Suprapubic skin (tissue), 4 donors: ENCODE measurements around the gene LNX2. TPM values are rescaled to one million over a fixed set of nuclear protein-coding genes. Genes with fewer than 3 reads are reported as not detected.

Experiments
- DNase-seq, 2 donors: peaks; one replicate each; pipeline ENCODE4 v3.0.0-alpha.2; 2019; ENCODE audit warnings: low spot score in 2 of 2
- H3K27ac ChIP-seq: fragments of 200-600 bp; sonication (generic); one replicate; pipeline ENCODE4 v1.5.1; 2019
- H3K27me3 ChIP-seq: fragments of 200-600 bp; sonication (generic); one replicate; pipeline ENCODE4 v1.5.1; 2019
- H3K36me3 ChIP-seq: fragments of 200-600 bp; sonication (generic); one replicate; pipeline ENCODE4 v1.5.1; 2019
- H3K4me1 ChIP-seq: fragments of 200-600 bp; sonication (generic); one replicate; pipeline ENCODE4 v1.5.1; 2019
- H3K4me3 ChIP-seq: fragments of 200-600 bp; sonication (generic); one replicate; pipeline ENCODE4 v1.5.1; 2019; ENCODE audit warnings: mild to moderate bottlenecking
- H3K9me3 ChIP-seq: fragments of 200-600 bp; sonication (generic); one replicate; pipeline ENCODE4 v1.5.1; 2019
- CTCF ChIP-seq, 2 donors: fragments of 200-600 bp in 1 of 2; fragments of 450-650 bp in 1 of 2; sonication (generic) in 1 of 2; IDR thresholded peaks; one replicate each; pipeline ENCODE4 v1.5.1; 2016 to 2019; ENCODE audit warnings: antibody characterized with exemption in 2 of 2, mild to moderate bottlenecking in 1 of 2, moderate library complexity in 1 of 2
- EP300 ChIP-seq: sonication (generic); formaldehyde crosslinking; IDR thresholded peaks from one replicate; pipeline ENCODE4 v1.6.1; 2017; ENCODE audit warnings: antibody characterized with exemption
- POLR2A ChIP-seq, 2 donors: fragments of 450-650 bp; IDR thresholded peaks; one replicate each; pipeline ENCODE4 v1.6.1; 2017; ENCODE audit warnings: antibody characterized with exemption in 2 of 2, mild to moderate bottlenecking in 2 of 2, moderate library complexity in 2 of 2
- POLR2AphosphoS5 ChIP-seq, 3 donors: sonication (generic); formaldehyde crosslinking; IDR thresholded peaks; one replicate each; pipeline ENCODE4 v1.6.1; 2017; ENCODE audit warnings: antibody characterized with exemption in 3 of 3
- WGBS: methylation state at CpG from one replicate; pipeline ENCODE4 v1.1.5; 2018; 5-methylcytosine and 5-hydroxymethylcytosine counted together
- total RNA-seq, 4 donors: library from RNA; depleted of rRNA; stranded (reverse); fragments of >200 nt; gene quantifications; one replicate each; pipeline ENCODE4 v1.1.0, GENCODE V29; 2016

Gene LNX2
- total RNA-seq, 4 donors from 2014 or later: 11.2 to 15.9 (median 13.6) TPM

GRCh38 chr13:27599845-27600553 is 20.3 kb downstream of the LNX2 start:
- WGBS: 62% methylated on average over 5 of the region's 5 CpGs

GRCh38 chr13:27599096-27599495 is 21.2 kb downstream of the LNX2 start:
- TF ChIP-seq EP300: no peak
- no peak for TF ChIP-seq POLR2AphosphoS5 (IDR thresholded peaks at IDR 0.05)
- no peak for TF ChIP-seq CTCF (IDR thresholded peaks at IDR 0.05)
- no peak for TF ChIP-seq POLR2A (IDR thresholded peaks at IDR 0.05)
- Histone ChIP-seq H3K4me1 (peaks cover 7% of the 10 kb centered on the region), H3K4me3 (no peak overlapping the region)

More at GRCh38 chr13:27599845-27600553, 20.3 kb downstream of the LNX2 start:
- no peak for TF ChIP-seq POLR2AphosphoS5 (IDR thresholded peaks at IDR 0.05)
- no peak for TF ChIP-seq POLR2A (IDR thresholded peaks at IDR 0.05)
- TF ChIP-seq EP300: no peak
- TF ChIP-seq CTCF (IDR thresholded peaks at IDR 0.05): no peak
- Histone ChIP-seq H3K36me3 (no peaks in the 10 kb centered on the region), H3K27ac (no peak overlapping the region), H3K9me3 (no peaks in the 10 kb centered on the region), H3K4me1 (peaks cover 7% of the 10 kb centered on the region), H3K27me3 (no peaks in the 10 kb centered on the region), H3K4me3 (no peak overlapping the region)
- no peak for DNase-seq

GRCh38 chr13:27595055-27595811 is 25.1 kb downstream of the LNX2 start:
- DNase-seq: no peak
- 88% methylated on average over 2 of the region's 2 CpGs for WGBS
- no peaks in the 10 kb centered on the region for H3K27me3 ChIP-seq
- no peak overlapping the region for H3K4me3 ChIP-seq
- no peak overlapping the region for H3K27ac ChIP-seq
- TF ChIP-seq EP300 (no peak), POLR2AphosphoS5 (IDR thresholded peaks at IDR 0.05) (no peak), CTCF (IDR thresholded peaks at IDR 0.05) (no peak), POLR2A (IDR thresholded peaks at IDR 0.05) (no peak)
- H3K36me3 ChIP-seq: no peaks in the 10 kb centered on the region
- peaks cover 7% of the 10 kb centered on the region for H3K4me1 ChIP-seq
- H3K9me3 ChIP-seq: no peaks in the 10 kb centered on the region

More at GRCh38 chr13:27599096-27599495, 21.2 kb downstream of the LNX2 start:
- H3K9me3 ChIP-seq: no peaks in the 10 kb centered on the region
- no peaks in the 10 kb centered on the region for H3K36me3 ChIP-seq
- no peak for DNase-seq
- no peak overlapping the region for H3K27ac ChIP-seq
- no peaks in the 10 kb centered on the region for H3K27me3 ChIP-seq

- H3K27ac ChIP-seq: no peak overlapping the region
- DNase-seq: no peak
- no peaks in the 10 kb centered on the region for H3K9me3 ChIP-seq
- H3K27me3 ChIP-seq: no peaks in the 10 kb centered on the region
- no peaks in the 10 kb centered on the region for H3K4me1 ChIP-seq
- no peaks in the 10 kb centered on the region for H3K36me3 ChIP-seq
- no peak overlapping the region for H3K4me3 ChIP-seq
- TF ChIP-seq POLR2A (IDR thresholded peaks at IDR 0.05): no peak
- no peak for TF ChIP-seq EP300
- no peak for TF ChIP-seq CTCF (IDR thresholded peaks at IDR 0.05)
- WGBS: 83% methylated on average over 3 of the region's 3 CpGs
These were observed 27.1 kb downstream of the LNX2 start for GRCh38 chr13:27593267-27593666.

GRCh38 chr13:27592865-27593264 is 27.5 kb downstream of the LNX2 start:
- no peak for DNase-seq
- no peaks in the 10 kb centered on the region for H3K9me3 ChIP-seq
- H3K4me3 ChIP-seq: no peak overlapping the region
- H3K4me1 ChIP-seq: no peaks in the 10 kb centered on the region
- no peaks in the 10 kb centered on the region for H3K27me3 ChIP-seq
- no peaks in the 10 kb centered on the region for H3K36me3 ChIP-seq
- no peak for TF ChIP-seq POLR2AphosphoS5 (IDR thresholded peaks at IDR 0.05)
- TF ChIP-seq CTCF (IDR thresholded peaks at IDR 0.05): no peak
- TF ChIP-seq EP300: no peak
- TF ChIP-seq POLR2A (IDR thresholded peaks at IDR 0.05): no peak
- no peak overlapping the region for H3K27ac ChIP-seq
